Neural progenitor cell (in vitro differentiated cells): ENCODE results near the gene RAET1L.

Source experiments
- EZH2 ChIP-seq: fragments of 200-600 bp; sonication (generic); IDR thresholded peaks from 2 replicates; pipeline ENCODE4 v1.6.1; 2017; ENCODE audit warnings: antibody characterized with exemption, mild to moderate bottlenecking, moderate library complexity
- EZH2phosphoT487 ChIP-seq: fragments of 200-600 bp; sonication (generic); IDR thresholded peaks from 2 replicates; pipeline ENCODE4 v1.6.1; 2017; ENCODE audit warnings: antibody characterized with exemption
- TF ChIP-seq, protein P1 (sequence below): fragments of 200-600 bp; sonication (generic); IDR thresholded peaks from 2 replicates; pipeline ENCODE4 v1.5.1; 2017; ENCODE audit warnings: antibody characterized with exemption, mild to moderate bottlenecking

DNA sequence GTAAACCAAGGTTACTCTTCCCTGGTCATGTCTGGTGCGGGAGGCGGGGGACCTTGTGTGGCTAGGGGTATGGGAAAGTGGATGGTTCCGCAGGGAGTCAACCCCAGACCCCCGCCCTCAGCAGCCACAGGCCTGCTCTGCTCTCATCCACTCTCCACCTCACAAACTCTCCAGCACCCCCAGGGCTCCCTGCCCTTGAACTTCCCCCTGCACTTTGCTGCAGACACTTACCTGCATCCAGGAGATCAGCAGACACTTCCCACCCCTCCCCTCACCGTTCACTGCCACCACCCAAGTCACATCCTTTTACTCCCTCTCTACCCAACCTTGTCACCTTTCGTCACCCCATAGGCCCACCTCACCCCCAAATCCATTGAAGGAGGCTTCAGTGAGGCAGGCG lies 3.9 kb upstream of the RAET1L start:
- TF ChIP-seq, protein P1, sequence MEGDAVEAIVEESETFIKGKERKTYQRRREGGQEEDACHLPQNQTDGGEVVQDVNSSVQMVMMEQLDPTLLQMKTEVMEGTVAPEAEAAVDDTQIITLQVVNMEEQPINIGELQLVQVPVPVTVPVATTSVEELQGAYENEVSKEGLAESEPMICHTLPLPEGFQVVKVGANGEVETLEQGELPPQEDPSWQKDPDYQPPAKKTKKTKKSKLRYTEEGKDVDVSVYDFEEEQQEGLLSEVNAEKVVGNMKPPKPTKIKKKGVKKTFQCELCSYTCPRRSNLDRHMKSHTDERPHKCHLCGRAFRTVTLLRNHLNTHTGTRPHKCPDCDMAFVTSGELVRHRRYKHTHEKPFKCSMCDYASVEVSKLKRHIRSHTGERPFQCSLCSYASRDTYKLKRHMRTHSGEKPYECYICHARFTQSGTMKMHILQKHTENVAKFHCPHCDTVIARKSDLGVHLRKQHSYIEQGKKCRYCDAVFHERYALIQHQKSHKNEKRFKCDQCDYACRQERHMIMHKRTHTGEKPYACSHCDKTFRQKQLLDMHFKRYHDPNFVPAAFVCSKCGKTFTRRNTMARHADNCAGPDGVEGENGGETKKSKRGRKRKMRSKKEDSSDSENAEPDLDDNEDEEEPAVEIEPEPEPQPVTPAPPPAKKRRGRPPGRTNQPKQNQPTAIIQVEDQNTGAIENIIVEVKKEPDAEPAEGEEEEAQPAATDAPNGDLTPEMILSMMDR: no peak
- TF ChIP-seq EZH2: no peak
- no peak for TF ChIP-seq EZH2phosphoT487
